Cardiac muscle cell (in vitro differentiated cells and primary cell): ENCODE data around the gene FAM168A. TPM values are rescaled to one million over a fixed set of nuclear protein-coding genes. Genes with fewer than 3 reads are reported as not detected.

Experiments used
- DNase-seq, 2 donors: peaks; one replicate each; pipeline versions ENCODE4 v3.0.0 to v3.0.0-alpha.2; 2010 to 2017; ENCODE audit warnings: low read depth in 1 of 2, low spot score in 1 of 2
- H3K27ac ChIP-seq: fragments of 200-600 bp; sonication (generic); 2 replicates; pipeline ENCODE4 v1.5.1; 2016
- H3K27me3 ChIP-seq: fragments of 200-600 bp; sonication (generic); 2 replicates; pipeline ENCODE4 v1.6.0; 2016; ENCODE audit warnings: control low read depth
- H3K36me3 ChIP-seq: fragments of 200-600 bp; sonication (generic); 2 replicates; pipeline ENCODE4 v1.5.1; 2016; ENCODE audit warnings: control low read depth
- H3K4me1 ChIP-seq: fragments of 200-600 bp; sonication (generic); 2 replicates; pipeline ENCODE4 v1.8.1; 2017; ENCODE audit warnings: low read depth, mild to moderate bottlenecking, mixed run types
- H3K4me3 ChIP-seq: fragments of 200-600 bp; sonication (generic); 2 replicates; pipeline ENCODE4 v1.5.1; 2016; ENCODE audit warnings: mild to moderate bottlenecking
- H3K9me3 ChIP-seq: fragments of 200-600 bp; sonication (generic); 2 replicates; pipeline ENCODE4 v1.5.1; 2017; ENCODE audit warnings: low read depth, mild to moderate bottlenecking, control low read depth
- CTCF ChIP-seq: IDR thresholded peaks from 2 replicates; pipeline ENCODE4 v1.5.1; 2012; ENCODE audit warnings: low read depth, mild to moderate bottlenecking, low read length
- polyA plus RNA-seq: library from polyadenylated mRNA; unstranded; fragments of >200 nt; fragmentation: Nextera tagmentation; extraction: Ambion mirVana; gene quantifications from 2 replicates; pipeline ENCODE4 v1.2.1, GENCODE V29; 2016
- total RNA-seq: library from RNA; depleted of rRNA; stranded (reverse); fragments of >200 nt; gene quantifications from 2 replicates; pipeline ENCODE4 v1.2.3, GENCODE V29; 2016

FAM168A gene
- total and polyA plus RNA-seq, 2 experiments from 2014 or later: 9.7 to 32.4 TPM

- Histone ChIP-seq H3K36me3 (no peaks in the 10 kb centered on the region), H3K27ac (no peak overlapping the region), H3K4me1 (peaks cover 9% of the 10 kb centered on the region), H3K9me3 (no peaks in the 10 kb centered on the region), H3K4me3 (no peak overlapping the region), H3K27me3 (no peaks in the 10 kb centered on the region)
- no peak for DNase-seq
- TF ChIP-seq CTCF: no peak
These were observed 81.8 kb downstream of the FAM168A start for GRCh38 chr11:73516080-73516479.

GRCh38 chr11:73513707-73514106 lies 84.2 kb downstream of the FAM168A start:
- Histone ChIP-seq H3K4me3 (no peak overlapping the region), H3K4me1 (peaks cover 9% of the 10 kb centered on the region), H3K27me3 (no peaks in the 10 kb centered on the region), H3K36me3 (no peaks in the 10 kb centered on the region), H3K9me3 (no peaks in the 10 kb centered on the region), H3K27ac (no peak overlapping the region)
- no peak for DNase-seq
- no peak for TF ChIP-seq CTCF

- no peak overlapping the region for H3K27ac ChIP-seq
- H3K36me3 ChIP-seq: no peaks in the 10 kb centered on the region
- H3K27me3 ChIP-seq: no peaks in the 10 kb centered on the region
- no peaks in the 10 kb centered on the region for H3K4me1 ChIP-seq
- H3K4me3 ChIP-seq: no peak overlapping the region
- DNase-seq: no peak
- no peaks in the 10 kb centered on the region for H3K9me3 ChIP-seq
- TF ChIP-seq CTCF: no peak
These were observed 87.0 kb downstream of the FAM168A start for GRCh38 chr11:73510877-73511276.

- Histone ChIP-seq H3K36me3 (no peaks in the 10 kb centered on the region), H3K4me1 (no peaks in the 10 kb centered on the region), H3K27me3 (no peaks in the 10 kb centered on the region), H3K4me3 (no peak overlapping the region), H3K27ac (no peak overlapping the region), H3K9me3 (no peaks in the 10 kb centered on the region)
- DNase-seq: no peak
- no peak for TF ChIP-seq CTCF
These were observed 87.8 kb downstream of the FAM168A start for GRCh38 chr11:73510106-73510505.

GRCh38 chr11:73509188-73509587 lies 88.7 kb downstream of the FAM168A start:
- no peaks in the 10 kb centered on the region for H3K9me3 ChIP-seq
- H3K4me3 ChIP-seq: no peak overlapping the region
- H3K27ac ChIP-seq: no peak overlapping the region
- no peak for DNase-seq
- H3K36me3 ChIP-seq: no peaks in the 10 kb centered on the region
- no peaks in the 10 kb centered on the region for H3K27me3 ChIP-seq
- no peaks in the 10 kb centered on the region for H3K4me1 ChIP-seq
- no peak for TF ChIP-seq CTCF
